ENCODE data around the gene NARF. TPM values are rescaled to one million over a fixed set of nuclear protein-coding genes. Genes with fewer than 3 reads are reported as not detected.

The NARF gene
- total and polyA plus RNA-seq, 2 of the 8 experiments (the other 6 are each of a cell fraction or from before 2014, with no cell fraction given) = 97.4 to 131 TPM

DNA sequence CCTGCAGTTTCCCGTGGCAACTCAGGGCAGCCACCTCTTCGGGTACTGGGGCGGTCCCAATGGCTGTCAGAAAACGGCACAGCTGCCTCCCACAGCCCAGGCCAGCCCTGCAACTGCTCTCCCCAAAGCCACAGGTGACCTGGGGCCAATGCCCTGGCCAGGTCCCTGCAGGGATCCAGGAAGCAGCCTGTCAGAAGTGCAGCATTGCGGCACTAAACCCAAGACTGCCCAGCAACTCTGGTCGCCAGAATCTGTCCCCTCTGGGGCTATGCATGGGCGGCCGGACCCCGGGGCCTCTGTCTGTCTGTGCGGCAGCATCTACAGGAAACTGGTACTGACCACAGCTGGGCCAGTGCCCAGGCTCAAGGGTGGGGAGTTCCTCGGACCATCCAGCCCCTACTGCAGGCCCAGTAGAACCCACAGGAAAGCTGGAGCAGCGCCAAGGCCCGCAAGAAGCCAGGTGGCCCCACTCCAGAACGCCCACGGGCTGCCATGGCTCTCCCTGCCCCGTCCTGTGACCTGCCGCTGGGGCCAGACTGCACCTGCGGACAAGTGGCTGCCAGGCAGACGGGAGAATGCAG is 13.5 kb upstream of the NARF start (continued):
- TF ChIP-seq CHD7 (IDR thresholded peaks at IDR 0.05; ENCODE audit: insufficient replicate concordance, low read length) (no peak), SUZ12 (IDR thresholded peaks at IDR 0.05; ENCODE audit: low read length) (no peak), SRF (IDR thresholded peaks at IDR 0.05; ENCODE audit: low read depth, low read length) (no peak), TBP (IDR thresholded peaks at IDR 0.05; ENCODE audit: low read depth, low read length) (no peak), CBX8 (IDR thresholded peaks at IDR 0.05; ENCODE audit: borderline replicate concordance, low read depth, low read length) (no peak), SP1 (IDR thresholded peaks at IDR 0.05; ENCODE audit: low read depth, low read length) (no peak), KDM1A (IDR thresholded peaks at IDR 0.05; ENCODE audit: borderline replicate concordance, low read length) (no peak), ZNF274 (IDR thresholded peaks at IDR 0.05; ENCODE audit: borderline replicate concordance, extremely low read depth, low read length) (no peak), TEAD4 (IDR thresholded peaks at IDR 0.05; ENCODE audit: low read depth, low read length) (no peak), KDM5A (IDR thresholded peaks at IDR 0.05; ENCODE audit: low read length) (no peak), EZH2 (IDR thresholded peaks at IDR 0.05; ENCODE audit: low read depth, low read length, severe bottlenecking) (no peak), FOSL1 (IDR thresholded peaks at IDR 0.05; ENCODE audit: insufficient read depth, low read depth, low read length) (no peak)
